GM12878 (cell line): ENCODE results near the gene TIPIN. TPM values are rescaled to one million over a fixed set of nuclear protein-coding genes. Genes with fewer than 3 reads are reported as not detected.

ENCODE experiments used
- ATF3 ChIP-seq: IDR thresholded peaks from 2 replicates; pipeline ENCODE4 v1.6.1; 2011; ENCODE audit warnings: low read depth, mild to moderate bottlenecking, low read length, moderate library complexity, borderline replicate concordance; ENCODE audit errors: extremely low read depth
- BCLAF1 ChIP-seq: fragments of 450-650 bp; IDR thresholded peaks from 2 replicates; pipeline ENCODE4 v1.6.1; 2017; ENCODE audit warnings: antibody characterized with exemption, mild to moderate bottlenecking, moderate library complexity
- CBX5 ChIP-seq: sonication (generic); IDR thresholded peaks from 2 replicates; pipeline ENCODE4 v1.6.1; 2016; ENCODE audit warnings: low read depth, moderate library complexity, mild to moderate bottlenecking, inconsistent platforms
- ELK1 ChIP-seq: IDR thresholded peaks from 2 replicates; pipeline ENCODE4 v1.6.1; 2012; ENCODE audit warnings: low read depth, low read length, improper control_type of control experiment
- GABPA ChIP-seq: IDR thresholded peaks from 2 replicates; pipeline ENCODE4 v1.6.1; 2014; ENCODE audit warnings: antibody characterized with exemption, low read depth, mild to moderate bottlenecking, inconsistent platforms
- IRF4 ChIP-seq: IDR thresholded peaks from 2 replicates; pipeline ENCODE4 v1.6.1; 2011; ENCODE audit warnings: low read depth, low read length
- JUND ChIP-seq: IDR thresholded peaks from 2 replicates; pipeline ENCODE4 v1.6.1; 2012; ENCODE audit warnings: low read depth, mild to moderate bottlenecking, low read length, improper control_type of control experiment, moderate library complexity
- KAT2A ChIP-seq: conservative IDR thresholded peaks from 2 replicates; pipeline ENCODE4 v1.6.1; 2011; ENCODE audit warnings: low read depth, low read length; ENCODE audit not compliant: control insufficient read depth
- MEF2A ChIP-seq: IDR thresholded peaks from 2 replicates; pipeline ENCODE4 v1.6.1; 2011; ENCODE audit warnings: low read depth, mild to moderate bottlenecking, low read length, moderate library complexity; ENCODE audit not compliant: insufficient read depth
- MXI1 ChIP-seq: fragments of 150-350 bp; IDR thresholded peaks from 2 replicates; pipeline ENCODE4 v1.6.1; 2011; ENCODE audit warnings: low read depth, mild to moderate bottlenecking, inconsistent platforms, low read length, improper control_type of control experiment
- NFXL1 ChIP-seq: fragments of 450-650 bp; IDR thresholded peaks from 2 replicates; pipeline ENCODE4 v1.6.1; 2017; ENCODE audit warnings: antibody characterized with exemption, mild to moderate bottlenecking, borderline replicate concordance
- NFYB ChIP-seq: IDR thresholded peaks from 2 replicates; pipeline ENCODE4 v1.6.1; 2011; ENCODE audit warnings: low read depth, mild to moderate bottlenecking, low read length, improper control_type of control experiment, moderate library complexity; ENCODE audit not compliant: insufficient read depth
- POLR2AphosphoS2 ChIP-seq: IDR thresholded peaks from 2 replicates; pipeline ENCODE4 v1.6.1; 2011; ENCODE audit warnings: low read depth, mild to moderate bottlenecking, low read length, improper control_type of control experiment, moderate library complexity
- RAD51 ChIP-seq: fragments of 450-650 bp; IDR thresholded peaks from 2 replicates; pipeline ENCODE4 v1.6.1; 2016; ENCODE audit warnings: moderate library complexity, mild to moderate bottlenecking, inconsistent platforms
- RB1 ChIP-seq: fragments of 450-650 bp; formaldehyde crosslinking; IDR thresholded peaks from 2 replicates; pipeline ENCODE4 v1.6.1; 2017; ENCODE audit warnings: mild to moderate bottlenecking, borderline replicate concordance
- RELB ChIP-seq: fragments of 450-650 bp; IDR thresholded peaks from 2 replicates; pipeline ENCODE4 v1.6.1; 2017; ENCODE audit warnings: low read depth, mild to moderate bottlenecking, moderate library complexity
- SMAD1 ChIP-seq: fragments of 450-650 bp; IDR thresholded peaks from 2 replicates; pipeline ENCODE4 v1.6.1; 2018; ENCODE audit warnings: mild to moderate bottlenecking, low read depth; ENCODE audit not compliant: partially characterized antibody
- SMAD5 ChIP-seq: IDR thresholded peaks from 2 replicates; pipeline ENCODE4 v1.6.1; 2016; ENCODE audit warnings: antibody characterized with exemption, low read depth
- SMC3 ChIP-seq: IDR thresholded peaks from 2 replicates; pipeline ENCODE4 v1.6.1; 2011; ENCODE audit warnings: low read length, improper control_type of control experiment, borderline replicate concordance
- SUPT20H ChIP-seq: IDR thresholded peaks from 2 replicates; pipeline ENCODE4 v1.6.1; 2011; ENCODE audit warnings: low read depth, mild to moderate bottlenecking, low read length, moderate library complexity, borderline replicate concordance; ENCODE audit not compliant: control insufficient read depth
- USF1 ChIP-seq: IDR thresholded peaks from 2 replicates; pipeline ENCODE4 v1.6.1; 2011; ENCODE audit warnings: borderline replicate concordance, low read depth, mild to moderate bottlenecking, moderate library complexity, mixed read lengths, low read length; ENCODE audit not compliant: insufficient read depth; ENCODE audit errors: extremely low read length
- ZNF24 ChIP-seq: fragments of 450-650 bp; IDR thresholded peaks from 2 replicates; pipeline ENCODE4 v1.6.1; 2017; ENCODE audit warnings: antibody characterized with exemption, mild to moderate bottlenecking
- polyA plus RNA-seq, 11 experiments: library from polyadenylated mRNA; depleted of rRNA in 4 of 11; unstranded in 6 of 11; stranded (reverse) in 5 of 11; fragments of >200 nt; fragmentation: Nextera tagmentation in 4 of 11; fragmentation: Illumina TruSeq in 1 of 11; extraction: Ambion mirVana in 4 of 11; extraction: Trizol in 1 of 11; gene quantifications; 1 replicate in 1 of 11; 2 replicates in 10 of 11; pipeline versions ENCODE4 v1.2.1 to v1.2.3, GENCODE V29; 2011 to 2016; ENCODE audit warnings: inconsistent platforms in 2 of 11, missing spikeins in 2 of 11, low read depth in 1 of 11
- total RNA-seq, 4 experiments: library from RNA; depleted of rRNA in 3 of 4; stranded (reverse); fragments of >200 nt in 3 of 4; fragmentation: Illumina TruSeq in 1 of 4; extraction: Trizol in 1 of 4; gene quantifications; 2 replicates each; pipeline versions ENCODE4 v1.2.1 to v1.2.3, GENCODE V29; 2013 to 2021

The TIPIN gene
- total and polyA plus RNA-seq, 10 of the 15 experiments (the other 5 are each of a cell fraction or from before 2014, with no cell fraction given) = 21.1 to 69.2 (median 47.0) TPM

GRCh38 chr15:66294157-66294931 lies 62.1 kb downstream of the TIPIN start (continued):
- no peak for TF ChIP-seq BCLAF1
- TF ChIP-seq NFYB = no peak
- TF ChIP-seq SMC3 = no peak
- TF ChIP-seq NFXL1 = no peak
- no peak for TF ChIP-seq MXI1
- no peak for TF ChIP-seq JUND
- TF ChIP-seq ZNF24 = no peak
- no peak for TF ChIP-seq KAT2A
- TF ChIP-seq SMAD5 = peak; percentile 2; the same call in 1 of the 2 replicates
- no peak for TF ChIP-seq RELB
- no peak for TF ChIP-seq SUPT20H
- TF ChIP-seq ELK1 = no peak
- no peak for TF ChIP-seq CBX5
- TF ChIP-seq RAD51 = no peak
- no peak for TF ChIP-seq SMAD1
- TF ChIP-seq MEF2A = no peak
- no peak for TF ChIP-seq RB1
- no peak for TF ChIP-seq POLR2AphosphoS2
- peak; percentile 48; the same call in 1 of the 2 replicates for TF ChIP-seq IRF4
- TF ChIP-seq ATF3 = no peak
- no peak for TF ChIP-seq GABPA
- no peak for TF ChIP-seq USF1
